GM21528 (cell line): ENCODE results near the gene UNC5A.

Source experiments
- ATAC-seq: cut with Tn5 transposase; IDR thresholded peaks from one replicate; pipeline ENCODE4 v1.9.1; 2021; ENCODE audit warnings: mild to moderate bottlenecking, moderate library complexity; ENCODE audit not compliant: unreplicated experiment, low FRiP score

Gene UNC5A

DNA sequence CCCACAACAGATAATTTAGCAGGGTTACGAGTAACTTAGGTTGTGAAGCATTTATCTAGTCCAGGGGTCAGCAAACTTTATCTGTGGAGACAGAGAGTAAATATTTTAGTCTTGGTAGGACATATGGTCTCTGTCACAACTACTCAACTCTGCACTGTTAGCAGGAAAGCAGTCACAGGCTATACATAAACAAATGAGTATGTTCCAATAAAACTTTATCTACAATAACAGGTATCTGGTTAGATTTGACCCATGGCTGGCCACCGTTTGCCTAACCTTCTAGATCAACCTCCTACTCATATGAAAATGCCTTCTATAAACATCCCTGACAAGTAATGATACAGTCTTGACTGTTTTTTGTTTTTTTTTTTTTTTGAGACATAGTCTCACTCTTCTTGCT lies 101.8 kb downstream of the UNC5A start:
- ATAC-seq: no peak

DNA sequence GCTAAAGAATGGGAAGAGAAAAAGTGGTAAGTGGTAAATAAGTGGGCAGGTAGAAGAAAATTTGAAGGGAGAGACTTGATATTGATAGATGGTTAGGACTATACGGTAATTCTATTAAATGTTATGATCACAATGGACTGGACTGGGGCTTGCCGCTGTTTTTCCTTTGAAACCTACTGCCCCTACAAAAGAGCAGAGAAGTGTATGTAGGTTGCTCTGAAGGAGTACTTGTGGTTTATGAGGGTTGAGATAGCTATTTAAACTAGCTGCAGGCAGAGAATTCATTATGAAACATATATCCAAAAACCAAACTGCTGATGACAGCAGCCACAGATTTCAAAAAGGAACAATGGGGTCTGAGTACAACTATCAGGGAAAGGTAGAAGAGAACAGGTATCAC lies 105.5 kb downstream of the UNC5A start:
- ATAC-seq: no peak

DNA sequence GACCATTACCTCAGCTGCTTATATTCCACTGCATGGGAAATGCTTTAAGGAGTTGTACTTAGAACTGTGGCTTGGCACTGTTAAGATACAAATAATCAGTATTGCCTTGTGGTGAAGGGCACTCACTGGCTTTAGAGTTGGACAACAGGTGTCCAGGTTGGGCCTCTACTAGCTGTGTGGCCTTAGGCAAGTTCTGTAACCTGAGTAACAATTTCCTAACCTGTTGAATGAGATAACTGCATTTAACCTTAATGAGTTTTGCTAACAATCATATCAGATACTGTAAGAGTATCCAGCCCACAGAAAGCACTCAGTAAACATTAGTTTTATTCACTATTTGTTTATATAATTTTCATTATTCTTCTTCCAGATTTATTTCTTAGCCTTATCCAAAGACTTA lies 106.0 kb downstream of the UNC5A start:
- no peak for ATAC-seq

DNA sequence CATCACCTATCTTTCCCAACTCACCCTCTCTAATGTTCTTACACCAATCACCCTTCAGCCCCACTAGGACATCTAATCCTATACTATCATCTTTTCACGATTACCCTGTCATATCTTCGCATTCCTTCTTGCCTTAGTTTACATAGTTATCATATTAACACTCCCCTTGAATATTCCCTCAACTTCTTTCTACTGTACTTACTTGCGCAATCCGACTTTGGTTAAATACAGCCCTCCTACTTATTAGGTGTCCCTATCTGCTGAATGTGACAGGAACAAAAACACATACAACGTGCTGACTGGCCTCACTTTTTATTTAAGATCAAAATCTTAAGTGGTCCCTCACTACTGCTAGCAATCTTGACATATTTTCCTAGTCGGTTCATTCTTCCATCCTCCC lies 108.3 kb downstream of the UNC5A start:
- no peak for ATAC-seq

DNA sequence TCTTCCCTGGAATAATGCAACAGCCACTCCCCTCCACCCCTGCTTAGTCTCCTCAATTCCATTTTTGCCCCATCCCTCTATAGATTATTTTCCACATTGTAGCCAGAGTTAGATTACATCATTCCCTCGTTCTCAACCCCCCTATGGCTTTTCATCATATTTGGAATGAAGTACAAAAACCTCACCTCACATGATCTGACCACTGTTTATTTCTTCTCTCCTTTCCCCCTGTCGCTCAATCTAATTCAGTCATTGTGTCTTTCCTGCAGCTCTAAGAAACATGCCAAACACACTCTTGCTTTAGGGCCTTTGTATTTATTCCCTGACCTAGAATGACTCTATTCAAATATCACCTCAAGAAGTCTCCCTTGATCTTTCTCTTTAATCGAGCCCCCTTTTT lies 111.4 kb downstream of the UNC5A start:
- no peak for ATAC-seq

DNA sequence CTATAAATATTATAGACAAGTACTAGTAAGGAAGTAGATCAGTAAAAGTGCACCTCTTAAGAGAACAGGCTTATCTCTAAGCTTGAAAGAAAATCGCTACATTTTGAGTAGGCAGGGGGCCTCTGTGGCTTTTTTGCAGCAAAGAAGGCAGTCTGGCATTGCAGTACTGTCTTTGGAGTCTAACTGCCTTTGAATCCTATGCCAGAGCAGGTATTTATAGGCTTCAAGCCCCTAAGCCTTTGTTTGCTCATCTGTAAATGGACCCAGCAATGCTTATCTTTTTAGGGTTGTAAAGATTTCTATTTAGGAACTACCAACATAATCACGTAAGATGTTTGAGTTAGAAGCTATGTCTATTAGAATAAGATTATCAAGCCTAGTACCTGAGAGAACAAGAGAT lies 112.5 kb downstream of the UNC5A start:
- ATAC-seq: no peak

DNA sequence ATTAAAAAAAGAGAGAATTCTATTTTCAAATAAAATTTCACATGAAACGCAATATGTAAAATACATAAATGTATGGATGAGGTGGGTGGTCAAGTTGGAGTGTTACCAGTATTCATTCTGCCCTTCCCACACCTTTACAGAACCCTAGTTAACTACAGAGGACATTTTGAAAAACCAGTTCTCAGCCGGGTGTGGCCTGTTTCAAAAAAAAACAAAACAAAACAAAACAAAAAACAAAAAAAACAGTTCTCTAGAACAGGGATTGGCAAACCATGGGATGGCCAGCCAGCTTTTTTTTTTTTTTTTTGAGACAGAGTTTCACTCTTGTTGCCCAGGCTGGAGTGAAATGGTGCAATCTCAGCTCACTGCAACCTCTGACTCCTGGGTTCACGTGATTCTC lies 117.2 kb downstream of the UNC5A start:
- ATAC-seq: no peak

DNA sequence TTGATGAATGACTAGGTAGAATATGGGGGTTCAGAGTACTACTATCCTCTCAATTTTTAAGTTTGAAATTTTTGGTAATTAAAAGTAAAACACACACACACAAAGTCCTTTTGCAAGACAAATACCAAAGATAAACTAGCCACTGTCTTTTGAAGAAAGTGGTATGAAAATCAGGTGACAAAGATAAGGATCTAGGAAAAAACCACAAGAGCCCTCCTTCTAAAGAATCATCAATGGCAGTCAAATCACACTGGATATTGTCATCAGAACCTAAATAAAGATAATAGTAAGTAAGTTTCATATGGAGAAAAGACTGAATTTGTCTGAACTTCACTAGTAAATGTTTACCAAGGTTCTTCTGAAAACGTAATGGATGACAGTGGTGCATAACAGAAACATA lies 119.3 kb downstream of the UNC5A start:
- ATAC-seq: no peak
